ENCODE measurements around the gene MEGF6. TPM values are rescaled to one million over a fixed set of nuclear protein-coding genes. Genes with fewer than 3 reads are reported as not detected.
"Not testable (repeated sequence)": the region's sequence is repeated elsewhere in the genome, so short reads cannot be mapped to it uniquely, and the experiment has no call there.

MEGF6 gene
- total RNA-seq, 1 experiment from 2014 or later = 14.3 TPM

- intact Hi-C loops (cut with micrococcal nuclease) = no loop called here
- ChIA-PET POLR2A (no interaction called here), CTCF (interaction anchor here (0.5 to 1.2 kb wide), 5 partner anchors 28 to 910 kb away, joined by 3 to 4 read pairs (median 3); no protein-coding TSS in a partner anchor)
- BruUV-seq (replicated peaks) = no TSS peak
- Mint-ChIP-seq H3K4me1 (ENCODE audit: insufficient read depth, unreplicated experiment) (no peaks in the 10 kb centered on the region), H3K27me3 (ENCODE audit: insufficient read depth, unreplicated experiment) (no peaks in the 10 kb centered on the region), H3K9me3 (ENCODE audit: unreplicated experiment) (peaks cover 7% of the 10 kb centered on the region), H3K27ac (ENCODE audit: low read depth, unreplicated experiment) (no peak overlapping the region), H3K4me3 (ENCODE audit: unreplicated experiment) (no peak overlapping the region), H3K36me3 (ENCODE audit: insufficient read depth, unreplicated experiment) (no peaks in the 10 kb centered on the region)
- no peak for DNase-seq (ENCODE audit: unreplicated experiment)
- TF ChIP-seq CTCF (IDR thresholded peaks at IDR 0.05; ENCODE audit: unreplicated experiment) = no peak
Observed at GRCh38 chr1:3586986-3587759, 24.1 kb downstream of the MEGF6 start.

GRCh38 chr1:3585940-3586568, 25.3 kb downstream of the MEGF6 start:
- BruUV-seq (replicated peaks) = no TSS peak
- ChIA-PET POLR2A (no interaction called here), CTCF (interaction anchor here (0.5 to 0.6 kb wide), 2 partner anchors 911 to 980 kb away, joined by 3 to 4 read pairs; no protein-coding TSS in a partner anchor)
- TF ChIP-seq CTCF (IDR thresholded peaks at IDR 0.05; ENCODE audit: unreplicated experiment) = no peak
- intact Hi-C loops (cut with micrococcal nuclease) = no loop called here
- no peaks in the 10 kb centered on the region for H3K36me3 Mint-ChIP-seq (ENCODE audit: insufficient read depth, unreplicated experiment)
- no peaks in the 10 kb centered on the region for H3K4me1 Mint-ChIP-seq (ENCODE audit: insufficient read depth, unreplicated experiment)
- H3K9me3 Mint-ChIP-seq (ENCODE audit: unreplicated experiment) = peaks cover 9% of the 10 kb centered on the region
- H3K4me3 Mint-ChIP-seq (ENCODE audit: unreplicated experiment) = no peak overlapping the region
- no peaks in the 10 kb centered on the region for H3K27me3 Mint-ChIP-seq (ENCODE audit: insufficient read depth, unreplicated experiment)
- no peak overlapping the region for H3K27ac Mint-ChIP-seq (ENCODE audit: low read depth, unreplicated experiment)
- no peak for DNase-seq (ENCODE audit: unreplicated experiment)

- POLR2A ChIA-PET; DNase-seq (ENCODE audit: unreplicated experiment); H3K27ac Mint-ChIP-seq (ENCODE audit: low read depth, unreplicated experiment); BruUV-seq (replicated peaks); H3K4me3 Mint-ChIP-seq (ENCODE audit: unreplicated experiment); H3K9me3 Mint-ChIP-seq (ENCODE audit: unreplicated experiment); H3K36me3 Mint-ChIP-seq (ENCODE audit: insufficient read depth, unreplicated experiment); H3K4me1 Mint-ChIP-seq (ENCODE audit: insufficient read depth, unreplicated experiment); H3K27me3 Mint-ChIP-seq (ENCODE audit: insufficient read depth, unreplicated experiment); intact Hi-C loops (cut with micrococcal nuclease); CTCF ChIA-PET: not testable (repeated sequence)
Observed at GRCh38 chr1:3585353-3585868, 25.9 kb downstream of the MEGF6 start.

GRCh38 chr1:3584915-3585314, 26.4 kb downstream of the MEGF6 start:
- no TSS peak for BruUV-seq (replicated peaks)
- TF ChIP-seq CTCF (IDR thresholded peaks at IDR 0.05; ENCODE audit: unreplicated experiment) = no peak
- peaks cover 9% of the 10 kb centered on the region for H3K9me3 Mint-ChIP-seq (ENCODE audit: unreplicated experiment)
- CTCF ChIA-PET = interaction anchor here (0.8 kb wide), 1 partner anchor 139 kb away, joined by 3 read pairs; no protein-coding TSS in a partner anchor
- H3K4me3 Mint-ChIP-seq (ENCODE audit: unreplicated experiment) = no peak overlapping the region
- no peaks in the 10 kb centered on the region for H3K27me3 Mint-ChIP-seq (ENCODE audit: insufficient read depth, unreplicated experiment)
- intact Hi-C loops (cut with micrococcal nuclease) = no loop called here
- no peaks in the 10 kb centered on the region for H3K36me3 Mint-ChIP-seq (ENCODE audit: insufficient read depth, unreplicated experiment)
- H3K4me1 Mint-ChIP-seq (ENCODE audit: insufficient read depth, unreplicated experiment) = no peaks in the 10 kb centered on the region
- POLR2A ChIA-PET = no interaction called here
- H3K27ac Mint-ChIP-seq (ENCODE audit: low read depth, unreplicated experiment) = no peak overlapping the region
- no peak for DNase-seq (ENCODE audit: unreplicated experiment)

GRCh38 chr1:3583751-3584150, 27.6 kb downstream of the MEGF6 start:
- CTCF ChIA-PET; H3K9me3 Mint-ChIP-seq (ENCODE audit: unreplicated experiment); DNase-seq (ENCODE audit: unreplicated experiment); H3K27me3 Mint-ChIP-seq (ENCODE audit: insufficient read depth, unreplicated experiment); intact Hi-C loops (cut with micrococcal nuclease); H3K4me1 Mint-ChIP-seq (ENCODE audit: insufficient read depth, unreplicated experiment); H3K4me3 Mint-ChIP-seq (ENCODE audit: unreplicated experiment); H3K36me3 Mint-ChIP-seq (ENCODE audit: insufficient read depth, unreplicated experiment); H3K27ac Mint-ChIP-seq (ENCODE audit: low read depth, unreplicated experiment); BruUV-seq (replicated peaks); POLR2A ChIA-PET: not testable (repeated sequence)

Measured in MCF 10A (cell line).